ENCODE measurements around the gene MRNIP. TPM values are rescaled to one million over a fixed set of nuclear protein-coding genes. Genes with fewer than 3 reads are reported as not detected.

The MRNIP gene
- total RNA-seq, 1 experiment from 2014 or later, result 36.2 TPM

GRCh38 chr5:179873588-179874110 is 15.0 kb upstream of the MRNIP start:
- ChIA-PET POLR2A (no interaction called here), CTCF (no interaction called here), RAD21 (ENCODE audit: low non-redundant PET in 1 of 2, low total read pairs in 2 of 2, uncharacterized antibody in 2 of 2, unreplicated experiment in 2 of 2) (no interaction called here)
- TF ChIP-seq EZH2 (IDR thresholded peaks at IDR 0.05) (no peak), FOSL1 (IDR thresholded peaks at IDR 0.05; ENCODE audit: low read depth) (no peak), TCF7L2 (IDR thresholded peaks at IDR 0.05; ENCODE audit: borderline replicate concordance, extremely low read depth, insufficient read depth, insufficient read length) (no peak), YY1 (IDR thresholded peaks at IDR 0.05; ENCODE audit: extremely low read depth, insufficient replicate concordance, low read depth, low read length) (no peak), SRF (IDR thresholded peaks at IDR 0.05; ENCODE audit: low read depth) (no peak), JUND (IDR thresholded peaks at IDR 0.05) (no peak), ZNF274 (IDR thresholded peaks at IDR 0.05; ENCODE audit: low read depth, low read length) (no peak), SP1 (IDR thresholded peaks at IDR 0.05; ENCODE audit: low read depth) (no peak), EZH2phosphoT487 (IDR thresholded peaks at IDR 0.05; ENCODE audit: borderline replicate concordance) (no peak), CBX3 (IDR thresholded peaks at IDR 0.05; ENCODE audit: low read depth) (no peak), ELF1 (IDR thresholded peaks at IDR 0.05; ENCODE audit: borderline replicate concordance, low read depth) (no peak), CTCF (IDR thresholded peaks at IDR 0.05 in 2 of 3, conservative IDR thresholded peaks at IDR 0.05 in 1 of 3; ENCODE audit: borderline replicate concordance in 1 of 3, insufficient read depth in 1 of 3, low read depth in 2 of 3, low read length in 2 of 3) (no peak), ZBTB33 (IDR thresholded peaks at IDR 0.05; ENCODE audit: extremely low read depth, insufficient replicate concordance, low read length) (no peak), CEBPB (IDR thresholded peaks at IDR 0.05; ENCODE audit: low read depth) (no peak), RAD21 (IDR thresholded peaks at IDR 0.05; ENCODE audit: low read depth) (no peak)
- Histone ChIP-seq H3K79me2 (ENCODE audit: insufficient read depth, low read length) (no peaks in the 10 kb centered on the region), H3K9me2 (ENCODE audit: insufficient read depth) (no peaks in the 10 kb centered on the region), H4K20me1 (ENCODE audit: insufficient read depth) (no peaks in the 10 kb centered on the region), H3K36me3 (ENCODE audit: control insufficient read depth in 1 of 2, insufficient read depth in 2 of 2, low read length in 2 of 2) (peaks cover 30 to 47% of the 10 kb centered on the region in 2 experiments), H3K27ac (ENCODE audit: low read depth, low read length) (no peak overlapping the region), H2AFZ (ENCODE audit: low read depth, low read length, poor library complexity, severe bottlenecking) (no peak overlapping the region), H3K9me3 (ENCODE audit: control insufficient read depth in 1 of 2, insufficient read depth in 1 of 2, low read depth in 1 of 2, low read length in 2 of 2) (no peaks in the 10 kb centered on the region), H3K4me3 (replicated peaks in 1 of 2; ENCODE audit: low read depth in 1 of 2, low read length in 2 of 2) (no peak overlapping the region), H3K9ac (ENCODE audit: low read length) (no peak overlapping the region), H3K4me2 (ENCODE audit: low read length) (no peak overlapping the region), H3K4me1 (ENCODE audit: control insufficient read depth in 1 of 2, insufficient read depth in 2 of 2, low read length in 2 of 2) (no peaks in the 10 kb centered on the region), H3K27me3 (ENCODE audit: insufficient read depth, low read length) (no peaks in the 10 kb centered on the region)
- DNase-seq (ENCODE audit: low read depth, low spot score) (no peak), ATAC-seq (no peak)
- intact Hi-C loops (cut with micrococcal nuclease), result no loop called here
- no TSS peak for BruUV-seq (replicated peaks)
